ENCODE measurements around the gene SMAD6. TPM values are rescaled to one million over a fixed set of nuclear protein-coding genes. Genes with fewer than 3 reads are reported as not detected.

Gene SMAD6
- total and polyA plus RNA-seq, 2 experiments from 2014 or later, result 3.6 to 32.9 TPM

DNA sequence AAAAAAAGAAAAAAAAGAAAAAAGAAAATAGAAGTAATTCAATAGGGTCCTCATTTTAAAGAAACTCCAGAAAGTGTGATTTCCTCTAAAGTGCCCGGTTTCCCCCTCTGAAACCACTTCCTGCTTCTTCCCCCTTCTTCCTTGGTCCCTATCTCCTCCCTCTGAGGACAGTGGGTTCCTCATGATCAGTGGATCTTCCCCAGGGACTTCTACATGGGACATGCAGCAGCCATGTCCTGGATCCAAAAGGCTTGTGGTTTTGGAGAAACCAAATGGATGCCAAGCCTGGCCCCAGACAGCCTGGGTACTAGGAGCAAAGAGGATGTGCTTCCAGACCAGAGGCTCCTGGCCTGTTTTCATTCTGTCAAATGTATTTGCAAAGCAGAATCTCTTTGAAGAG, 26.6 kb upstream of the SMAD6 start:
- no peak overlapping the region for H2AFZ ChIP-seq
- H3K27me3 ChIP-seq (replicated peaks; ENCODE audit: insufficient read depth), result no peaks in the 10 kb centered on the region
- H3K4me3 ChIP-seq, result no peak overlapping the region
- no peaks in the 10 kb centered on the region for H4K20me1 ChIP-seq (ENCODE audit: insufficient read depth)
- TF ChIP-seq EZH2phosphoT487 (IDR thresholded peaks at IDR 0.05; ENCODE audit: insufficient read depth, low read depth) (no peak), EZH2 (IDR thresholded peaks at IDR 0.05; ENCODE audit: insufficient read depth, poor library complexity, severe bottlenecking) (no peak)
- no peak overlapping the region for H3K4me2 ChIP-seq (ENCODE audit: unreplicated experiment)
- no peaks in the 10 kb centered on the region for H3K4me1 ChIP-seq (ENCODE audit: insufficient read depth)
- in situ Hi-C loops (cut with MboI), result no loop called here
- no peak for DNase-seq
- no peak overlapping the region for H3K9ac ChIP-seq
- H3K79me2 ChIP-seq (ENCODE audit: insufficient read depth), result no peaks in the 10 kb centered on the region
- H3F3A ChIP-seq (ENCODE audit: insufficient read depth), result no peaks in the 10 kb centered on the region
- no peak overlapping the region for H3K27ac ChIP-seq
- H3K9me3 ChIP-seq (ENCODE audit: low read depth), result no peaks in the 10 kb centered on the region
- H3K36me3 ChIP-seq (ENCODE audit: low read depth), result no peaks in the 10 kb centered on the region
- 100% methylated on average over 1 of the region's 1 CpG for WGBS, 2 experiments (ENCODE audit: low coverage in 1 of 2, low lambda C conversion rate in 2 of 2, missing lambda C conversion rate in 2 of 2)
- no peaks in the 10 kb centered on the region for H3K9me2 ChIP-seq (ENCODE audit: insufficient read depth)

DNA sequence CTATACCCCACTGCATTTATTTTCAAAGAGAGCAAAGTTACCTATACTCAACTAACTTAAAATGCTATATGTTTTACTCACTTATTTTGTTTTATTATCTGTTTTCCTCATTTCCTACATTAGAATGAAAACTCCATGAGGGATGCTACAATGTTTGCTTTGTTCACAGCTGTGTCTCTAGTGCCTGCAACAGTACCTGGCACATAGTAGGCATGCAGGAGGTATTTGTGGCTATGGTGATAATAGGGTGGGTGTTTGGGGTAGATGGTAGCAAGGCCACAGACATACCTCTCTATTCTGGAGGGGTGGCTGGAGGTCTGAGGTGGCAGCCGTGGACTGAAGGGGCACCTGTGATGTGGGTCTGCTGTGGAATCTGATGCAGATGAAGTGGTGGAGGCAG, 24.7 kb upstream of the SMAD6 start:
- Histone ChIP-seq H2AFZ (no peak overlapping the region), H3K27ac (no peak overlapping the region), H4K20me1 (ENCODE audit: insufficient read depth) (no peaks in the 10 kb centered on the region), H3K9me2 (ENCODE audit: insufficient read depth) (no peaks in the 10 kb centered on the region), H3K27me3 (replicated peaks; ENCODE audit: insufficient read depth) (no peaks in the 10 kb centered on the region), H3K79me2 (ENCODE audit: insufficient read depth) (no peaks in the 10 kb centered on the region), H3K4me2 (ENCODE audit: unreplicated experiment) (no peak overlapping the region), H3K36me3 (ENCODE audit: low read depth) (no peaks in the 10 kb centered on the region), H3K9ac (no peak overlapping the region), H3K4me3 (no peak overlapping the region), H3K9me3 (ENCODE audit: low read depth) (no peaks in the 10 kb centered on the region), H3K4me1 (ENCODE audit: insufficient read depth) (no peaks in the 10 kb centered on the region), H3F3A (ENCODE audit: insufficient read depth) (no peaks in the 10 kb centered on the region)
- 79 to 81% methylated on average over 1 of the region's 1 CpG for WGBS, 2 experiments (ENCODE audit: low coverage in 1 of 2, low lambda C conversion rate in 2 of 2, missing lambda C conversion rate in 2 of 2)
- DNase-seq, result no peak
- no peak for TF ChIP-seq EZH2 (IDR thresholded peaks at IDR 0.05; ENCODE audit: insufficient read depth, poor library complexity, severe bottlenecking)
- TF ChIP-seq EZH2phosphoT487 (IDR thresholded peaks at IDR 0.05; ENCODE audit: insufficient read depth, low read depth), result no peak
- in situ Hi-C loops (cut with MboI), result no loop called here

DNA sequence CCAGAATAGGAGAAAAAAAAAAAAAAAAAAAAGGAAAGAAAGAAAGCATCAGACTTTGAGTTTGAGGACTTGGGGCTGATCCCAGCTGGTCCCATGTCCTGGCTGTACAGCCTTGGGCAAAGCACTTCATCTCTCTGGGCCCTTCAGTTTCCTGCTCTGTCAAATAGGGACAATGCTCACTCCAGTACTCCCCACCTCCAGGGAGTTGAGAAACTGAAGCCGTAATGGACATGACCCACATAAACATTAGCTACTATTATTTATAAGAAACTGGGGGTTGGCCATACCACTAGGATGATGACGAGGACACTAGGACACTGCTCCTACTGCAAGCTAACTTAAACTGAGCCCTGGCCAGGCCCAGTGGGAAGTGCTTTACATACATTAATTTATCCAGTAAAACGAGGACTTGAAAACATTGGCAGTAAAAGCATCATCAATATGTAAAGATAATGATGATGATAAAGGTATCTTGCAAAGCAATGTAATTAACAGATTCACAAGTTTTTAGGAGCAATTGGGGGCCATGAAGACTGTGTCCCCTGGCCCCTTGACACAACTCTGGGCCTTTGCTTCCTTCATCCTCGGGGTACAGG, 22.9 kb upstream of the SMAD6 start:
- Histone ChIP-seq H2AFZ (no peak overlapping the region), H3K9ac (no peak overlapping the region), H3K4me1 (ENCODE audit: insufficient read depth) (no peaks in the 10 kb centered on the region), H3K4me3 (no peak overlapping the region), H3K27me3 (replicated peaks; ENCODE audit: insufficient read depth) (no peaks in the 10 kb centered on the region), H3K9me3 (ENCODE audit: low read depth) (no peaks in the 10 kb centered on the region), H3K27ac (no peak overlapping the region), H3K79me2 (ENCODE audit: insufficient read depth) (no peaks in the 10 kb centered on the region), H3K36me3 (ENCODE audit: low read depth) (no peaks in the 10 kb centered on the region), H4K20me1 (ENCODE audit: insufficient read depth) (no peaks in the 10 kb centered on the region), H3F3A (ENCODE audit: insufficient read depth) (no peaks in the 10 kb centered on the region; the same call in 1 of the 2 replicates), H3K4me2 (ENCODE audit: unreplicated experiment) (no peak overlapping the region), H3K9me2 (ENCODE audit: insufficient read depth) (no peaks in the 10 kb centered on the region)
- 71 to 79% methylated on average over 4 of the region's 4 CpGs for WGBS, 2 experiments (ENCODE audit: low coverage in 1 of 2, low lambda C conversion rate in 2 of 2, missing lambda C conversion rate in 2 of 2)
- DNase-seq, result no peak
- in situ Hi-C loops (cut with MboI), result no loop called here
- no peak for TF ChIP-seq EZH2 (IDR thresholded peaks at IDR 0.05; ENCODE audit: insufficient read depth, poor library complexity, severe bottlenecking)
- no peak for TF ChIP-seq EZH2phosphoT487 (IDR thresholded peaks at IDR 0.05; ENCODE audit: insufficient read depth, low read depth)

DNA sequence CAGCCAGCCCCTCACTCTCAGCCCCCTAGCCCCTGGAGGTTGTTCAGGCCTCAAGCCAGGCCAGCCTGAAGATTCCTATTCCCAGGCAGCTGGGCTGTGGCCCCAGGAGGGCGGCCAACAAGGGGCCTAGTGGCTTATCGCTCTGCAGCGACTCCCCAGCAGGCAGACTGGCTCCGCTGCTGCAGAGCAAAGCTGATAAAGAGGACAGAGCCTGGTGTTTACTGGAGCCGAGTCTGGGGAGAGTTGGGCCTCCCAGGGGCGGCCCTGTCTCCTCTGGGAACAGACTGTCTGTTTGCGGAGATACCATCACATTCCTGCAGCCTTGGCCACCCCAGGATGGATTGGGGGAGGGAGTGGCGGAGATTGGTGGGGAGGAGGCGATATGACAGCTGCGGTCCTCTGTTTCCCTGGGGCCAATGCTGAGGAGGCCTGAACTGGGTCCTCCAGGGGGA, 22.4 kb upstream of the SMAD6 start:
- Histone ChIP-seq H3K79me2 (ENCODE audit: insufficient read depth) (no peaks in the 10 kb centered on the region), H3K4me3 (no peak overlapping the region), H3K9ac (no peak overlapping the region), H3K4me1 (ENCODE audit: insufficient read depth) (no peaks in the 10 kb centered on the region), H3K27ac (no peak overlapping the region), H3K36me3 (ENCODE audit: low read depth) (no peaks in the 10 kb centered on the region), H4K20me1 (ENCODE audit: insufficient read depth) (no peaks in the 10 kb centered on the region), H3K9me2 (ENCODE audit: insufficient read depth) (no peaks in the 10 kb centered on the region), H3K9me3 (ENCODE audit: low read depth) (no peaks in the 10 kb centered on the region), H3K27me3 (replicated peaks; ENCODE audit: insufficient read depth) (no peaks in the 10 kb centered on the region), H3F3A (ENCODE audit: insufficient read depth) (no peaks in the 10 kb centered on the region; the same call in 1 of the 2 replicates), H3K4me2 (ENCODE audit: unreplicated experiment) (no peak overlapping the region), H2AFZ (no peak overlapping the region)
- WGBS, 2 experiments (ENCODE audit: low coverage in 1 of 2, low lambda C conversion rate in 2 of 2, missing lambda C conversion rate in 2 of 2), result 90% methylated on average over 10 of the region's 10 CpGs
- TF ChIP-seq EZH2phosphoT487 (IDR thresholded peaks at IDR 0.05; ENCODE audit: insufficient read depth, low read depth) (no peak), EZH2 (IDR thresholded peaks at IDR 0.05; ENCODE audit: insufficient read depth, poor library complexity, severe bottlenecking) (no peak)
- in situ Hi-C loops (cut with MboI), result no loop called here
- DNase-seq, result no peak

DNA sequence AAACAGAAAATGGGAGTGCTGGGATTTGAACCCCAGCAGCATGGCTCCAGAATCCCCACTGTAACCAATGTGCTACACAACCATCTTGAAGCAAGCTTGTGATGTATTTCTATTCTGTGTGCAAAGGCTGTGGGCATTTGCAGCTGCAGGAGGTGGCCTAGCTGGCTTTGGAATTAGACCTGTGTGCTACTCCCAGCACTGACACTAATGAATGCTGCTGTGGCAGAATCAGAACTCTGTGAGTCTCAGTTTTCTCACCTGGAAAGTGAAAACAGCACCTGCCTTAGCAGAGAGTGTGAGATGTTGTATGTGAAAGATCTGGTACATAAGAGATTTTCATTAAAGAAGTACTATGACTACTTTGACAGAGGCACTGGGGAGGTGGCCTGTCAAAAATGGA, 21.5 kb upstream of the SMAD6 start:
- Histone ChIP-seq H4K20me1 (ENCODE audit: insufficient read depth) (no peaks in the 10 kb centered on the region), H2AFZ (no peak overlapping the region), H3K9ac (no peak overlapping the region), H3K9me2 (ENCODE audit: insufficient read depth) (no peaks in the 10 kb centered on the region), H3K27ac (no peak overlapping the region), H3F3A (ENCODE audit: insufficient read depth) (no peaks in the 10 kb centered on the region; the same call in 1 of the 2 replicates), H3K4me2 (ENCODE audit: unreplicated experiment) (no peak overlapping the region), H3K9me3 (ENCODE audit: low read depth) (no peaks in the 10 kb centered on the region), H3K27me3 (replicated peaks; ENCODE audit: insufficient read depth) (no peaks in the 10 kb centered on the region), H3K36me3 (ENCODE audit: low read depth) (no peaks in the 10 kb centered on the region), H3K79me2 (ENCODE audit: insufficient read depth) (no peaks in the 10 kb centered on the region), H3K4me1 (ENCODE audit: insufficient read depth) (no peaks in the 10 kb centered on the region), H3K4me3 (no peak overlapping the region)
- in situ Hi-C loops (cut with MboI), result no loop called here
- DNase-seq, result no peak
- no peak for TF ChIP-seq EZH2 (IDR thresholded peaks at IDR 0.05; ENCODE audit: insufficient read depth, poor library complexity, severe bottlenecking)
- no peak for TF ChIP-seq EZH2phosphoT487 (IDR thresholded peaks at IDR 0.05; ENCODE audit: insufficient read depth, low read depth)
